ENCODE data around the gene RPN1.

GRCh38 chr3:128621931-128622330, 28.7 kb downstream of the RPN1 start:
- TF ChIP-seq, protein P1, sequence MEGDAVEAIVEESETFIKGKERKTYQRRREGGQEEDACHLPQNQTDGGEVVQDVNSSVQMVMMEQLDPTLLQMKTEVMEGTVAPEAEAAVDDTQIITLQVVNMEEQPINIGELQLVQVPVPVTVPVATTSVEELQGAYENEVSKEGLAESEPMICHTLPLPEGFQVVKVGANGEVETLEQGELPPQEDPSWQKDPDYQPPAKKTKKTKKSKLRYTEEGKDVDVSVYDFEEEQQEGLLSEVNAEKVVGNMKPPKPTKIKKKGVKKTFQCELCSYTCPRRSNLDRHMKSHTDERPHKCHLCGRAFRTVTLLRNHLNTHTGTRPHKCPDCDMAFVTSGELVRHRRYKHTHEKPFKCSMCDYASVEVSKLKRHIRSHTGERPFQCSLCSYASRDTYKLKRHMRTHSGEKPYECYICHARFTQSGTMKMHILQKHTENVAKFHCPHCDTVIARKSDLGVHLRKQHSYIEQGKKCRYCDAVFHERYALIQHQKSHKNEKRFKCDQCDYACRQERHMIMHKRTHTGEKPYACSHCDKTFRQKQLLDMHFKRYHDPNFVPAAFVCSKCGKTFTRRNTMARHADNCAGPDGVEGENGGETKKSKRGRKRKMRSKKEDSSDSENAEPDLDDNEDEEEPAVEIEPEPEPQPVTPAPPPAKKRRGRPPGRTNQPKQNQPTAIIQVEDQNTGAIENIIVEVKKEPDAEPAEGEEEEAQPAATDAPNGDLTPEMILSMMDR (IDR thresholded peaks at IDR 0.05) = no peak
- no peak for TF ChIP-seq POLR2A (IDR thresholded peaks at IDR 0.05)
